Liver (tissue), 10 donors: ENCODE results near the gene DDX11. TPM values are rescaled to one million over a fixed set of nuclear protein-coding genes. Genes with fewer than 3 reads are reported as not detected.
"Not testable (repeated sequence)": the region's sequence is repeated elsewhere in the genome, so short reads cannot be mapped to it uniquely, and the experiment has no call there.

Experiments
- DNase-seq: peaks from one replicate; pipeline ENCODE4 v3.0.0-alpha.2; 2017; ENCODE audit warnings: low spot score
- H3K27ac ChIP-seq, 2 donors: one replicate each; pipeline ENCODE4 v1.7.0; 2013; ENCODE audit warnings: inconsistent platforms in 2 of 2, low read length in 2 of 2, control low read depth in 1 of 2, low read depth in 1 of 2, mild to moderate bottlenecking in 1 of 2
- H3K27me3 ChIP-seq, 4 donors: one replicate each; pipeline versions ENCODE4 v1.6.1 to v1.7.0; 2013; ENCODE audit warnings: low read length in 3 of 4, inconsistent platforms in 1 of 4, mild to moderate bottlenecking in 1 of 4, moderate library complexity in 1 of 4; ENCODE audit not compliant: control insufficient read depth in 4 of 4, insufficient read depth in 4 of 4
- H3K36me3 ChIP-seq, 4 donors: one replicate each; pipeline versions ENCODE4 v1.6.1 to v1.7.0; 2013; ENCODE audit warnings: low read length in 3 of 4, mild to moderate bottlenecking in 3 of 4, low read depth in 1 of 4, moderate library complexity in 1 of 4; ENCODE audit not compliant: control insufficient read depth in 4 of 4, insufficient read depth in 3 of 4
- H3K4me1 ChIP-seq, 4 donors: one replicate each; pipeline versions ENCODE4 v1.6.1 to v1.7.0; 2013; ENCODE audit warnings: low read length in 3 of 4, mild to moderate bottlenecking in 3 of 4, moderate library complexity in 1 of 4; ENCODE audit not compliant: control insufficient read depth in 4 of 4, insufficient read depth in 4 of 4
- H3K4me3 ChIP-seq, 3 donors: one replicate each; pipeline versions ENCODE4 v1.6.1 to v1.7.0; 2013; ENCODE audit warnings: low read length in 3 of 3, control low read depth in 1 of 3, low read depth in 1 of 3, mild to moderate bottlenecking in 1 of 3
- H3K9ac ChIP-seq, 2 donors: one replicate each; pipeline ENCODE4 v1.7.0; 2013; ENCODE audit warnings: low read length in 2 of 2, mild to moderate bottlenecking in 2 of 2, moderate library complexity in 2 of 2, control low read depth in 1 of 2, low read depth in 1 of 2
- H3K9me3 ChIP-seq, 4 donors: one replicate each; pipeline versions ENCODE4 v1.6.1 to v1.7.0; 2013; ENCODE audit warnings: low read length in 3 of 4; ENCODE audit not compliant: control insufficient read depth in 4 of 4
- WGBS: extraction: QIAGEN DNeasy Blood & Tissue Kit; methylation state at CpG from one replicate; pipeline ENCODE4 v1.1.7; 2013; 5-methylcytosine and 5-hydroxymethylcytosine counted together
- polyA plus RNA-seq, 2 donors: library from polyadenylated mRNA; stranded (reverse) in 1 of 2; unstranded in 1 of 2; fragments of 200-250 nt in 1 of 2; fragments of >200 nt in 1 of 2; fragmentation: Nextera tagmentation in 1 of 2; extraction: Ambion mirVana in 1 of 2; gene quantifications; one replicate each; pipeline versions ENCODE4 v1.2.1 to v1.2.3, GENCODE V29; 2013 to 2015
- small RNA-seq: library from RNA; depleted of rRNA; stranded (forward); fragments of <200 nt; gene quantifications from one replicate; pipeline ENCODE3, GENCODE V24; 2014
- total RNA-seq, 2 donors: library from RNA; depleted of rRNA; stranded (reverse); fragments of >200 nt; gene quantifications; one replicate each; pipeline ENCODE4 v1.2.3, GENCODE V29; 2014
- donor health status: healthy.
- donor health status: healthy.
- donor health status: healthy.
- donor health status: healthy.
- donor health status: healthy.

Gene DDX11
- total and polyA plus RNA-seq, 4 donors, result 4.4 to 20.9 (median 9.3) TPM

GRCh38 chr12:31144768-31145167 lies 71.1 kb downstream of the DDX11 start:
- WGBS, result 45% methylated on average over 9 of the region's 9 CpGs
- not testable (repeated sequence) for H3K36me3 ChIP-seq, H3K9me3 ChIP-seq, H3K4me1 ChIP-seq, H3K9ac ChIP-seq, H3K27ac ChIP-seq, H3K4me3 ChIP-seq, H3K27me3 ChIP-seq, DNase-seq

- H3K4me1 ChIP-seq, result not testable (repeated sequence)
- 19% methylated on average over 4 of the region's 6 CpGs for WGBS
These were observed 71.6 kb downstream of the DDX11 start for GRCh38 chr12:31145296-31145695.

GRCh38 chr12:31147415-31147814 lies 73.8 kb downstream of the DDX11 start:
- WGBS, result 86% methylated on average over 2 of the region's 3 CpGs
- H3K4me1 ChIP-seq, H3K27ac ChIP-seq, H3K9me3 ChIP-seq, H3K4me3 ChIP-seq, H3K36me3 ChIP-seq, H3K9ac ChIP-seq, H3K27me3 ChIP-seq, DNase-seq: not testable (repeated sequence)

More at GRCh38 chr12:31145296-31145695, 71.6 kb downstream of the DDX11 start:
- not testable (repeated sequence) for H3K36me3 ChIP-seq, H3K27ac ChIP-seq, DNase-seq, H3K9me3 ChIP-seq, H3K27me3 ChIP-seq, H3K9ac ChIP-seq, H3K4me3 ChIP-seq

- not testable (repeated sequence) for H3K4me1 ChIP-seq, H3K9me3 ChIP-seq, H3K36me3 ChIP-seq, H3K27ac ChIP-seq, H3K9ac ChIP-seq, H3K4me3 ChIP-seq, DNase-seq, H3K27me3 ChIP-seq
- 80% methylated on average over 4 of the region's 4 CpGs for WGBS
These were observed 77.1 kb downstream of the DDX11 start for GRCh38 chr12:31150766-31151165.

Small RNA genes within 50 kb of the gene (small RNA-seq; reads per million reads assigned to genes)
- not detected for gene RF00072

Other genes with a start within 250 kb of the DDX11 start
- gene TSPAN11, start 147.1 kb upstream of the DDX11 start, total RNA-seq, result 1 to 10 TPM in 1 of 2 donors, under 1 TPM in 1; 0.33 to 1.2 TPM
- gene TSPAN11, start 147.1 kb upstream of the DDX11 start, polyA plus RNA-seq, result under 1 TPM; 0.13 to 0.54 TPM